Raji (cell line): ENCODE results near the gene PRPF6.
A peak's percentile ranks its signal among the peaks of the same experiment; 100 is the strongest.

Source experiments
- POLR2A ChIP-seq: IDR thresholded peaks from 2 replicates; pipeline ENCODE4 v1.6.1; 2011; ENCODE audit warnings: low read depth, low read length, control low read depth; ENCODE audit not compliant: insufficient read depth

The PRPF6 gene

GRCh38 chr20:63980806-63981728, at the start of gene PRPF6:
TSS of gene PRPF6 (plus strand) at chr20:63981132. CDS start at chr20:63981246, 114 bp downstream.
- peak; percentile 84 for TF ChIP-seq POLR2A

- TF ChIP-seq POLR2A = no peak
These were observed 49.2 kb upstream of the PRPF6 start for GRCh38 chr20:63931735-63932134.

GRCh38 chr20:63932606-63933160, 48.2 kb upstream of the PRPF6 start:
- no peak for TF ChIP-seq POLR2A

GRCh38 chr20:63933646-63934045, 47.3 kb upstream of the PRPF6 start:
- TF ChIP-seq POLR2A = no peak

GRCh38 chr20:63934271-63935068, 46.5 kb upstream of the PRPF6 start:
- TF ChIP-seq POLR2A = no peak

- no peak for TF ChIP-seq POLR2A
These were observed 45.5 kb upstream of the PRPF6 start for GRCh38 chr20:63935447-63935846.

GRCh38 chr20:63937596-63937995, 43.3 kb upstream of the PRPF6 start:
- TF ChIP-seq POLR2A = no peak

- no peak for TF ChIP-seq POLR2A
These were observed 41.6 kb upstream of the PRPF6 start for GRCh38 chr20:63939061-63939935.

GRCh38 chr20:63940071-63940471, 40.9 kb upstream of the PRPF6 start:
- no peak for TF ChIP-seq POLR2A

- no peak for TF ChIP-seq POLR2A
These were observed 40.3 kb upstream of the PRPF6 start for GRCh38 chr20:63940472-63941266.

GRCh38 chr20:63941282-63942081, 39.5 kb upstream of the PRPF6 start:
- no peak for TF ChIP-seq POLR2A

- TF ChIP-seq POLR2A = no peak
These were observed 38.5 kb upstream of the PRPF6 start for GRCh38 chr20:63942250-63942951.
